GM19372 (cell line): ENCODE measurements around the gene CAD.
"Not testable (repeated sequence)": the region's sequence is repeated elsewhere in the genome, so short reads cannot be mapped to it uniquely, and the experiment has no call there.

Source experiments
- ATAC-seq: cut with Tn5 transposase; IDR thresholded peaks from one replicate; pipeline ENCODE4 v1.9.1; 2021; ENCODE audit warnings: mild to moderate bottlenecking, low read depth, moderate library complexity; ENCODE audit not compliant: unreplicated experiment

Gene CAD

DNA sequence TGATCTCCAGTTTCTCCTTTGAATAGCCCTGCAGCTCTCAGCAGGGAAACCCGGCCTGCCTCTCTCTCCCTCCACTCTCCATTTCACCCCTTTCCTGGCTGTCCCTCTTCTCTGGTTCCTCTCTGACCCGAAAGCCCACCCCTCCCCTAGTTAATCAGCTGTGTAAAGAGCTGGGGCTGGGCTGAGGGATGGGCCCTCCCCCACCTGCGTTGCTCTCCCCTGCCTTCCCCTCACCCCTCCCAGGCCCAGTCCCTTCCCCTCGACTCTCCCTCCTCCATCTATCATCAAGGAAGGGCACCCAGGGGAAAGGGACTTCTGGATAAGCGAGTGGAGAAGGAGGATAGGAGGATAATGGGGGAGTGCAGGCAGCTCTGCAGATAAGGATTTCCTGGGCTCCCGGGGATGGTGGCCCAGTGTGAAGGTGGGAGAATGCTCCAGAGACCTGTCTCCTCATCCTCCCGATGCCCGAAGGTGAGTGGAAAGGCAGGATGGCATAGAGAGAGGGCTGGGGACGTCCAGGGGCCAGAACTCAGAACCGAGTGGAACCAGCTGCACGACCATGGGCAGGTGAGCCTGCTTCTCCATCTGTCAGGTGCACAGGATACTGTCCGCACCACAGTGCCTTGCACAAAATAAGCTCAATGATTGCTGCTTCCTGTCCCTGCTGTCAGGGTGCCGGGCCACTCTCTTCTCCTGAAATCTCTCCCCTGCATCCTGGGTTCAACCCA, 33.6 kb downstream of the CAD start:
- ATAC-seq: no peak

DNA sequence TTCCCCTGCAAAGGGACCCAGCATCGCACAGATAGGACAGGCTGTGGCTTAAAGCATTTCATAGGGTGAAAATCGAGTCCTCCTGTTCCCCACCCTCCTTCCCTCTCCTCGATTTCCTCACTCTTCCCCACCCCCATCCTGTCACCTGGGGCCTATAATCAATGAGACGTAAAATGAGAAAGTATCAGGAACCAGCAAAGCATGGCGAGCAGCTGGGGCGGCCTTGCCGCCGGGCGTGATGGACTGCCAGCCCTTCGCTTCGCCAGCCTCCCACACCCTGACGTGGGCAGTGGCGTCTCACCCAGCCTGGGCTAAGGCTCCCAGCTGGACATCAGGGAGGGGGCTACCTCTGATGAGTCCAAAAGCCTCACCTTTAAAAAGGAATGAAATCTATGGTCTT, 34.6 kb downstream of the CAD start:
- ATAC-seq: no peak

DNA sequence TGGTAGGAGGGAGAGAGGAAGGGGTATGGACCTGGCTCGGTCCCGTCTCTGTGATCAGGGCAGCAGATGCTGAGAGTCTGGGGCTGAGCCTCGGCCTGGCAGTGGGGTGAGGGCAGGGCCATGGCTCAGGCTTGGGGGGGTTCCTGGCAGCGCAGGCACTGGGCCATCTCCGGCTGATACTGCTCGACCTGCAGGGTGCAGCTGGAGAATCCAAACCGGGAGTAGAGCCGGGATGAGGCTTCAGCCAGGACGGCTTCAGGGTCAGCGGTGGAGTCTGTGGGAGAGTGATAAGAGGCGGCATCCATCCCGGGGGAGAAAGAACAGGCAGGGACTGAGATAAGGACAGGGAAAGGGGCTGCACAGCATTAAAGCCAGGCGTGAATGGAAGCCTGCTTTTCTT, 38.0 kb downstream of the CAD start:
- no peak for ATAC-seq

DNA sequence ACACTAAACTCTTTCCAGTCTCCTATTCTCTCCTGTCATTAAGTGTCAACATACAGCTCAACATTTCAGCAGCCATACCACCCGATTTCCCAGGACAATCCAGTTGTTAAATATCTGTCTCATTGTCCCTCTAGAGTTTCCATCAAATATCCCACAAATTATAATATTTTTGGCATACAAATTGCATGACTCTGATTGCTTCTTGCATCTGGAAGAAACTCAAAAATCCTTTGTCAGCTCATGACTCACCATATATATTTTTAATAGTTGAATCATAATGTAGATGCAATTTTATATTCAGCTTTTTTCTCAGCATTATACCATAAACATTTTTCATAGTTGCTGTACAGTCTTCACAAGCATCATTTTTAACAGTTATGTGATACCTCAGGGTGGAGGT, 38.5 kb downstream of the CAD start:
- ATAC-seq: no peak

DNA sequence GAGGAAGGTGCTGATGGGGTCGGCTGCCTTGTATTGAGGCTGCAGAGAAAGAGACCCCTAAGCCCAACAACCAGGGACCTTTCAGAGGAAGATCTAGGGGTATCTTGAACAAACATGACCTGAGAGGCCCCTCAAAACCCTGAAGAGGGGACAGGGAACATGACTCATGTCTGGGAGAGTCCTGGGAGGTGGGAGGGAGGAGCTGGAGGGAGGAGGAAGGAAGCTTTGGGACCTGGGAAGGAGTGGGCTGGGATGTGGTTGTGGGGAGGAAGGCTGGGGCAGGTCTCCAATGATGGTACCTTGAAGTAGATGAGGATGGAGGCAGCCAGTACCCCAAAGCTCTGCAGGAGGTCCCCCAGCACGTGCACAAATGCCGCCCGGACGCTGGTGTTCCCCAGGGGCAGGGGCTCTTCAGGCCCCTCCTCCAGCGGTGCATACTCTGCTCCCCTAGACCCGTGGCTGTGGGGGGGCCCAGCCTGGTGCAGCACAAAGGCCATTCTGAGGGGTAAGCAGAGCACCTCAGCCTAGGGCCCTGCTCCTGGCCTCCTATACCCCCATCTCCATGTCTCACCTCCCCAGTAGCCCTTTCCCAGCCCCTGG, 39.8 kb downstream of the CAD start:
- no peak for ATAC-seq

DNA sequence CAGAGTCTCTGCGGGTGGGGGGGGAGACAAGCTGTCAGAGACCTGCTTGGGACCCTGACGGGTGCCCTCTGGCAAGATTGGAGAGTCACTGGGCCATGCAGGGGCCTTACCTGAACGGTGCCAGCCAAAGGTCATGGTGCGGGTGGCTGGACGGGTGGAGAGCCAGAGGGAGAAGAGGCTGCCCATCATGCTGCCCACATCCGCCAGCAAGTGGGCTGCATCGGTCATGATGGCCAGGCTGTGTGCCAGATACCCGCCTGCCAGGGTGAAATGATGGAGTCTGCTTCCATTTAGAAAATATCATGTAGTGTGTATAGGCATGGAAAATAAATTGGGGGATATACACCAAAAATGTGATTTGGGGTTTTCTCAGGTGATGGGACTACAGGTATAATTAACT, 40.9 kb downstream of the CAD start:
- no peak for ATAC-seq

DNA sequence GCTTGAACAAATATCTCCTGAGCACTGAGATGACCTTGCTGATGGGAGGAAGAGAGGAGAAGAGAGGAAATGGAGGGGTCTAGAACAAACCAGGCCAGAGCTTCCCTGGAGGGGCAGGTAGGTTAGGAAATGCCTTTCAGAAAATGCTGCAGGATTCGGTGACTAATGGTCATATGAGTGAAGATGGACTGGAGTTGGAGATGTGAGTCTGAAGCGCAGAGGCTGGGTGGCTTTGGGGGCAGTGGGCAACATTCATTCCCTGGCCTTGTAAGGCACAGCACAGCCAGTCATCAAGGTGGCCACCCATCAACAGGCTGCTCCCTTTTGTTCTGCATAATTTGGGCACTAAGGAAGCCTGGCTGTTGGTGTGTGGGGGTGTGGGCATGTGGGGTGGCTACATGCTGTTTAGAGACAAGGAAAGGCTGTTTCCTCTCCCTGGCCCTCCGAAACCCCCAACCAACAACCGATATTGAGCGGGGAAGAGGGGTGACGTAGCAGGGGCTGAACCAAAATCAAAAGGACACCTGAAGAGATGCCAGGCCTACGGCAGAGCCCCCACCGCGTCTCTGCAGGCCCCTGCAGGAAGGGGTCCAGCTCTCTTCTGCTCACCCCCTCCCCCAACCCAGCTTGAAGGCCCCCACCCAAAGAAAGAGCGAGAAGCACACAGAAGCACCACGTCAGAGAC, 44.2 kb downstream of the CAD start:
- ATAC-seq: no peak

DNA sequence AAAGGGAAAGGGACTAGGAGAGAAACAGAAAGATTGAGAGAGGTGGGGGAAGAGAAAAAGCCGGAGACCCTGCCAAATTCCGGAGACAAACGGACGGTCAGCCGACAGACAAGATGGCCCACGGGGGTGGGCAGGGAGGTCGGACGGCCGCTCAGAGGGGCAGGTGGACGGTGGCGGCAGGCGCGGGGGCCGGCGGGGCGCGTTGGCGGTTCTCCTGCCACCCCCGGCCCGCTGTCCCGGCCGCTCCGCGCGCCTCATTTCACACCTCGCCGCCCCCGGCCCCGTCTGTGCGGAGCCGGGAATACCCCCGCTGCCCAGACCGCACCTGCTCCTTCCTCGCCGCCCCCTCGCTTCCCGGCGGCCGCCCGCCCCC, 44.7 kb downstream of the CAD start:
- ATAC-seq: no peak

DNA sequence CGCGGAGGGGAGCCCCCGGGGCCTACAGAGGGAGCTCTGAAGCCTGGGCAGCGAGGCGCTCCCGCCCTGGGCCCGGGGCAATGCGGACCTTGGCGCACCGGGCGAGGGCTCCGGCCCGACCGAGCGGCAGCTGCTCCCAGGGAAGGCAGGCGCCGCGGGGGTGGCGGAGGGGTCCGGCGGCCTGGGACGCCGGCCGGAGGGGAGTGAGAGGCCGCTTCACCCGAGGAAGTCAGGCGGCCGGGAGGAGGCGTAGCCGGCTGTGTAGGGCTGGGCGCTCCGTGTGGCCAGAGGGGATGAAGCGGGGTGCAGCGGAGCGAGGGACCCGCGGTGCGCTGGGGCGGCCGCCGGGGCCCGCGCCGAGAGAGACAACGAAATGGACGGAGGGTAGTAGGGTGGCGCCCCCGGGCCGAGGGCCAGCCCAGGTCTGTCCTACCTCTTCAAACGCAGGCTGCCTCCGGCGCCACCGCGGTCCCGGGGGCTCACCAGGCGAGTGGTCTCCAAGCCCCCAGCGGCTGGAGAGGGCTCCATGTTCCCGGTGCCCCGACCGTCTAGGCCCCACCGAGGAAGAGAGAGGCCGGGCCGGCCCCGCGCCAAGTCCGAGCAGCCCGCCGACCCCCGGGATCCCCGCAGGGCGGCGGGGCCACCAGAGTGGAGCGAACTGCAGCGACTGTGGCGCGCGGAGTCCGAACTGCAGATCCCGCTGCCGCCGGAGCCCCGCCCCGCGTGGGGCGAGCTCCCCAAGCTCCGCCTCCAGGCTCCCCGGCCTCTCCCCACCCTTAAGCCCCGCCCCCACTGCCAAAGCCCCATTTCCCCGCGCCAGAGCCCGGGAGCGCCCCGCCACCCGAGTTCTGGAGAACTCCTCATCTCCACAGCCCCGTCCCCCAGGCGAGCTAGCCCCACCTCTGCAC, 45.5 kb downstream of the CAD start, which contains the start of gene SLC30A3:
TSS of gene SLC30A3 (minus strand) at position 669 of the 908 bp plus-strand sequence. CDS start at position 528, 141 bp downstream.
- ATAC-seq: peak; percentile 54

DNA sequence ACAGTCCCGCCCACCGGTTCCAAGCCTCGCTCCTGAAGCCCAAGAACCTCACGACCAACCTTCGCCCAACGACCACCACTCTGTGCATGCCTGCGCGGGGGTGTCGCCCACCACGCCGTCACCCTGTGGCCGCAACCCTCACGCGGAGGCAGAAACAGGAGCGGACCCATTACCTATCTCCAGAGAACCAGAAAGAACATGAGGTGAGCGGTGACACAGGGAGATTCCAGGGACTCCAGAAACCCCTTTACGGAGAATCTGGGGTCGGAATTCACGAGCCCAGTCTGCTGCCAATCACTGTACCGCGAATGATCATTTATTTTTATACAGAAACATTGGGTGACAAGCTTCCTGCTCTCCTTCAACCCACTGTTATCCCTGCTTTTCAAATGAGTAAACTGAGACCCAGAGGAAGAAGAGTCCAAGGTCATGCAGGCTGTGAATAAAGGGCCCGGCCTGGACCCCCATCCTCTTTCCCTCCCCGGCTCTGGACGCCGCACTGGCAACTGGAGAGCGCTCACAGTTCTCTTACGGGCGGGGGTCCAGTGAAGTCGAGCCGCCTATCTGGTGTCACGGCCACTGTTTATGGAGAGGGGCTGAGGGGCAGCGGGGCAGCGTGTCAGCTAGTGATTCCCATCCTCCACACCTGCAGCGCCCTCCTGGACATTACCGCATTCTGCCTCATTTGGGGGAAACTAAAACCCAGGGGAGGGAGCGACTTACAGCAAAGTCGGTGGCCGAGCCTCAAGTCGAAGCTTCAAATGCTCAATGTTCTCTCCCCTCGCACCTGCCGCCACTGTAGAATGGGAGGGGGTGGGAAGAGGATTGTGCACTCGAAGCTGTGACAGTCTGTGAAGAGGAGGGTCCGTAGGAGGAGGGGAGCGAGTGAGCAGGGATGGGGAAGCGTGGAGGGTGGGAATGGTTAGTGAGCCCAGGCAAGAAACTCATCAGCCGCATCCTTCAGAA, 46.4 kb downstream of the CAD start:
- no peak for ATAC-seq

DNA sequence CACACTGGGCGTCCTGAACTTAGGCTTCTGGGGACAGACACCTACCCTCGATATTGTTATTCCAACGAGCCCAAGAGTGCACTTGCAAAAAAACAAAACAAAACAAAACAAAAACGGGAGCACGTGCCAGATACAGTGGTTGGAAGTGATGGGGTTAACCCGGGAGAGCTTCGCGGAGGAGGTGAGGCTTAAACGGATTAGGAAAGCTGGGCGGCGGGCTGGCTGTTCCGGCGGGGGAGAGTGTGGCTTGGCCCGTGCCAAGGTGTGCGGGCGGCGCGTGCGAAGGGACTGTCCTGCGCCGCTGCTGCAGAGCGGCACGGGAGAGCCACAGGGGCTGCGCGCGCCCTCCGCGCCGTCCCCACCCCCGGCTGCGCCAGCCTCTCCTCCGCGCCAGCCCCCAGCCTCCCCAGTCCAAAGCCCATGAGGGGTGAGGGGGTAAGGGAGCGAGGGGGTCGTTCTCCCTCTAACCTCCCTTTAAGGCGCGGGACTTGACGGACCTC, 47.1 kb downstream of the CAD start:
- no peak for ATAC-seq

DNA sequence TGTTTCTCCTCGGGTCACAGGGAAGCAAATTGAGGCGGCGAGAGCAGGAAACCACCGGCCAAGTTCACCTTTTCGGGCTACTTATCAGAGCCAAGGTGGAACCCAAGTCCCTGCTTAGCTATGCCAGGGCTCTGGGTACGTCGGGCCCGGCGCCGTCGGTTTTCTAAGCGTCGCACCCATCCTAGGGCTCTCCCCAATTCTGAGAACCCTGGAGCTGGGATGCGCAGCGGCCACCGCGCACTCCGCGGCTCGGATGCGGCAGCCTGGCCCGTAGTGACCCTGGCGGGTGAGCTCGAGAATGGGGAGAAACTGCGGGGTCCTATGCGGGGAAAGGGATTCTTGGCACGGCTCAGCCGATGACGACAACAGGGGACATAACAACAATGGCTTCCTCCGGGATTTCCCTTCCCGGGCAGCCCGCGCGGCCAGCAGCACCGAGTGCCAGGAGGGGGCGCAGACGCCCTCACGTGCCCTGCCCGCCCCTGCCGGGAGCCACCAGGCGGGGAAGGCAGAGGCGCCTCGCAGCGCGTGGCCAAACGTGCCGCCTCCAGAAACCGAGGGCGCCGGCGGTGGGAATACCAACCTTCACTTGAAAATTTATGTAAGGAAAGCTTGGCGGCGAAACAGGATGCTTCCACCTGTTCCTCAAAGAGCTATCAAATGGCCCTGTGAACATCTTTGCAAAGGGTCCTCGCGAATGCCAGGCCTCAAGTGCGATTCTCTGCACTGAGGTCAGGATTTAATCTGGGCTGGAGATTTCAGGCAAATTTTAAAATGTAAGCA, 47.8 kb downstream of the CAD start:
- ATAC-seq: no peak

DNA sequence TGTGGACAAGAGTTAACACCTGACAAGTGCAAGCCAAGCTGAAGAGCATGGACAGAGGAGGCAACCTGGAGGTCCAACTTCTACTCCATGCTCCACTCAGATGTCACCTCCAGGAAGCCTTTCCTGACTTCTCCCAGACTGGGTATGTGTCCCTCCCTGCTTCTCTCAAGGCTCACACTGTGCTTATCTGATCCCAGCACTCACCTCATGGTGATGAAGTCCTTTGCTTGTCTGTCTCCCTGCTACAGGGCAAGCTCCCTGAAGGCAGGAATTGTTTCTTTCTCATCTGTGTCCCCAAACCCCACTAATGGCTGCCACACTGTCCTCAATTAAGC, 48.3 kb downstream of the CAD start:
- no peak for ATAC-seq

DNA sequence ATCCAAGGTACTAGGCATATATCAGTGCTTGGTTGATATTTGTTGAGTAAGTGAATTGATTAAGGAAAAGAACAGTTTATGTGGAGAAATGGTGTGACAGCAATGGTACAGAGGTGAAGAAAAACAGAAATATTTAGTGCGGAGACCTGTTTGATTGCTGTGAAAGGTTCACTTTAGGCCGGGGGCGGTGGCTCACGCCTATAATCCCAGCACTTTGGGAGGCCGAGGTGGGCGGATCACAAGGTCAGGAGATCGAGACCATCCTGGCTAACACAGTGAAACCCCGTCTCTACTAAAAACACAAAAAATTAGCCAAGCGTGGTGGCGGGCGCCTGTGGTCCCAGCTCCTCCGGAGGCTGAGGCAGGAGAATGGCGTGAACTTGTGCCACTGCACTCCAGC, 51.1 kb downstream of the CAD start:
- ATAC-seq: not testable (repeated sequence)

DNA sequence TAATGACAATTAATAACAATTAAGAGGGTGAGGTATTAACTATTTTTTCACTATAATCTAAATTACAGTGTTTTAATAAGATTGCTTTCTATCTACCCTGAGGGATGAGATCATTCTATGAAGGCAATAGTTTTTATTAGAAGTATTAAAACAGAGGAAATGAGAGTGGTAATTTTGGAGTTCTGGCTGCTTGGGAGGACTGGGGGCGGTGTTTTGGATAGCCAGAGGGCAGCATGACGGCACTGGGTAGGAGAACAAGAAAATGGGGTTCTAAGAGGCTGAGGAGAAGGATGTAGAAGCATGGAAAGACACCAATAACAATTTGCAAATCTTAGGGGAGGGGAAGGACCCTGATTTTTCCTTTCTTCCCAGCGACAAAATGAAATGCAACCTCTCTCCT, 53.0 kb downstream of the CAD start:
- no peak for ATAC-seq

DNA sequence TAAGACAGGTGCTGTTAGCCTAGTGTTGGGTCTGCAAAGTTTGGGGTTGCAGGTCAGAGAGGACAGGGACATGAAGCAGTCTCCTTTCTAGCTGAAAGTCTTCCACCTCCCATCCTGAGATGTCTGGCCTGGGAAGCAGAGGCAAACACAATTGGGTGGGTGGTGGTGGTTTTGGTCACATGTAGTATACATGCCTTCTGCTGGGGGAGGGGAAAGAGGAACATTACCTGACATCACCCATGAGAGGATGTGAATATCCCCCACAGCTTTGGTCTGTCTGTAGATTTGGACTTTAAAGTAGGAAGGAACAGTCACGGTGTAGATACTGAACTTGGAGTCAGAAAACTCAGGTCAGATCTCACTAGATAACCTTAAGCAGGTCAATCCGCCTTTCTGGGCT, 53.5 kb downstream of the CAD start:
- ATAC-seq: no peak

DNA sequence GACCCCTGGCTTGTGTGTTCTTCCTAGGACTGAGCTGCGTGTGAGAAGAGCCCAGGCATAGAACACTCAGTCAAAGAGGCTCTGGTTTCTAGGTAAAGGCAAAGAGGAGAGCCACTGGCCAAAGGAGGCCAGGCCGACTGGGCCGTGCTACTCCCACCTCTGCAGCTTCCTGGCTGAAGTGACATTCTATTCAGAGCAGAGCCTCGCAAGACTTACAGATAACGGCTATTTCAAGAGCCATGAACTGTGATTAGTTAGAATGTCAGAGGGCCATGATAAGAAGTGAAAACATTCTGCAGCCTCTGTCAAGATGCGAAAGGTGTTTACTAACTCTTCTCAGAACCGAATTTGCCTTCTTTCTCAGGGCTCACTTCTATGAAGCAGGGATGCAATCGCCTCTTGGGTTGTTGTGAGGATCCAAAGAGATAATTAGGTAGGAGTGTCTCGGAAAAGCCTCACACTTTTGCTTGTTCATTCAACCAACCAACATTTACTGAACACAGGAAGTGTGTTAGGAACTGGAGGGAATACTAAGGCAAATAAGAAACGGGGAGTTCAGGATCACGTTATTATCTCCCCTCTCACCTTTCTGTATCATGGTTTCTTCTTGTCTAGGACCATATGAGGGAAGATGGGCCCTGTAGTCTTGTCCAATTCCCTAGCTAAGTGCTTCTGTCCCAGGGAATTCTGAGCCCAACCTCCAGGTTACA, 54.6 kb downstream of the CAD start:
- ATAC-seq: no peak
